ENCODE results near the gene CCDC78. TPM values are rescaled to one million over a fixed set of nuclear protein-coding genes. Genes with fewer than 3 reads are reported as not detected.
A peak's percentile ranks its signal among the peaks of the same experiment; 100 is the strongest.
"Not testable (repeated sequence)": the region's sequence is repeated elsewhere in the genome, so short reads cannot be mapped to it uniquely, and the experiment has no call there.

CCDC78 gene
- total RNA-seq, 1 donor from 2014 or later = 26.1 TPM

DNA sequence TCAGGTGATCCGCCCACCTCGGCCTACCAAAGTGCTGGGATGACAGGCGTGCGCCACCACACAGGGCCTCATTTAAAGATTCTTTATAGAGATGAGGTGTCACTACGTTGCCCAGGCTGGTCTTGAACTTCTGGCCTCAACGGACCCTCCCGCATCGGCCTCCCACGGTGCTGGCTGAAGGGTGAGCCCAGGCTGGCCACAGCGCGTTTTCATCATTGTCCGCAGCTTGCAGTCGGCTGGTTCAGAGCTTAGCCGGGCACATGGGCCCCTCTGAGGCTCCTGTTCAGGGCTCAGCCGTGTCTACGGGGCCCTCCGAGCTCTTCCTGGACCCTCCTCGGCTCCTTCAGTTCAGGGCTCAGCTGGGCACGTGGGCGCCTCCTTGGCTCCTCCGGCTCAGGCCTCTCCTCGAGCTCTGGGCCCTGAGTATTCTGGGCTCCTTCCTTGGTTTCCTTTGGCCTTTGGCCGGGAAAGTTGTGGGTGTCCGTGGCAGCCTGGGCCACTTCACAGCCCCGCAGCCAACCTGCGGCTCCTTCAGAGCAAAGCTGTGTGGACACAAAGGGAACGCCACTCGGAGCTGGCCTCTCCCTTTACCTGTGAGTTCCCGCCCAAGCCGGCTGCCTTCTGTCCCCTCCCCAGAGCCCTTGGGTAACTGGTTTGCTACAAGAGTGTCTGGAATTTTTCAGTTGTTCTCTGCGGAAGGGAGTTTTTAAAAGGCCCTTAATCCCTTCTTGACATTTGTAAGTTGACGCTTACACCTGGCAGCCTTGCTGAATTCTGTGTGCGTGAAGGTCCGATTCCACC is 33.1 kb upstream of the CCDC78 start:
- no peak for TF ChIP-seq CTCF (IDR thresholded peaks at IDR 0.05)
- H3K27me3 ChIP-seq (ENCODE audit: low read depth) = no peaks in the 10 kb centered on the region
- DNase-seq (peak; percentile 87), ATAC-seq (peak; percentile 89)
- no peaks in the 10 kb centered on the region for H3K36me3 ChIP-seq
- no peaks in the 10 kb centered on the region for H3K9me3 ChIP-seq
- H3K4me3 ChIP-seq = no peak overlapping the region
- peaks cover 8% of the 10 kb centered on the region for H3K4me1 ChIP-seq
- intact Hi-C loops (cut with DNase I) = no loop called here
- peak overlapping the region; percentile 79 for H3K27ac ChIP-seq

DNA sequence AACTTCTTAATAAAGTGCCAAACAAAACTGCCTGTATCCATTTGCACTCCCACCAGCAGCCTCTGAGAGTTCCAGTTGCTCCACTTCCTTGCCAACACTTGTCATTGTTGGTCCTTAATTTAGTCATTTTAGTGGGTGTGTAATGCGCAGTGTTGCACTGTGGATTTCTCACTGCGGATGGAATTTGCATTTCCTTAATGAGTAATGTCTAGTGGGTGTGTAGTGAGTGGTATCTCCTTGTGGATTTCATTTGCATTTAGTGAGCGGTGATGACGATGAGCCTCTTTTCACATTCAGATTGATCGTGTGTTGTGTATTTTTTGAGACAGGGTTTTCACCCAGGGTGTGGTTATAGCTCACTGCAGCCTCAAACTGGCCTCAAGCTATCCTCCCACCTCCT is 30.2 kb upstream of the CCDC78 start:
- ATAC-seq (no peak), DNase-seq (no peak)
- H3K4me3 ChIP-seq = no peak overlapping the region
- no peaks in the 10 kb centered on the region for H3K27me3 ChIP-seq (ENCODE audit: low read depth)
- peaks cover 8% of the 10 kb centered on the region for H3K4me1 ChIP-seq
- no peaks in the 10 kb centered on the region for H3K36me3 ChIP-seq
- H3K9me3 ChIP-seq = no peaks in the 10 kb centered on the region
- TF ChIP-seq CTCF (IDR thresholded peaks at IDR 0.05) = no peak
- intact Hi-C loops (cut with DNase I) = no loop called here
- H3K27ac ChIP-seq = no peak overlapping the region

GRCh38 chr16:754656-755055 is 28.4 kb upstream of the CCDC78 start:
- intact Hi-C loops (cut with DNase I) = no loop called here
- no peaks in the 10 kb centered on the region for H3K27me3 ChIP-seq (ENCODE audit: low read depth)
- no peak for DNase-seq
- no peaks in the 10 kb centered on the region for H3K4me1 ChIP-seq
- no peaks in the 10 kb centered on the region for H3K9me3 ChIP-seq
- no peak for TF ChIP-seq CTCF (IDR thresholded peaks at IDR 0.05)
- H3K27ac ChIP-seq = no peak overlapping the region
- peak in 1 of 2 donors; percentile 8 for ATAC-seq
- no peak overlapping the region for H3K4me3 ChIP-seq
- no peaks in the 10 kb centered on the region for H3K36me3 ChIP-seq

GRCh38 chr16:754121-754607 is 27.9 kb upstream of the CCDC78 start:
- H3K4me3 ChIP-seq; DNase-seq; H3K27ac ChIP-seq; H3K4me1 ChIP-seq; ATAC-seq; H3K9me3 ChIP-seq; H3K36me3 ChIP-seq; intact Hi-C loops (cut with DNase I); H3K27me3 ChIP-seq (ENCODE audit: low read depth): not testable (repeated sequence)

DNA sequence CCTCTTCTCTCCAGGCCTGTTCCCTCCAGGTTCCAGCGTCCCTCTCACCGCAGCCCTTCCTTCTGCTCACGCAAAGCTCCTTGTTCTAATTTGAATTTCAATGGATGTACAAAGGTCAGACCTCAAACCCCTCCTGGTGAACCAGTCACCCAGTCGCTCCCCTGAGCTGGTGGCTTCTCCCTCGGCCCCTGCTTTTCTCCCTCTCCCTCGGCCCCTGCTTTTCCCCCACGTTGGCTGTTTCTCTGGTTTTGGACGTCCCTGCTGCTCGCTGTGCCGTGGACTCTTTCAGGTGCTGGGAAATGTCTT is 25.7 kb upstream of the CCDC78 start:
- H3K4me1 ChIP-seq = no peaks in the 10 kb centered on the region
- no peak overlapping the region for H3K27ac ChIP-seq
- no peak for DNase-seq
- no peak for TF ChIP-seq CTCF (IDR thresholded peaks at IDR 0.05)
- no peaks in the 10 kb centered on the region for H3K27me3 ChIP-seq (ENCODE audit: low read depth)
- H3K36me3 ChIP-seq = no peaks in the 10 kb centered on the region
- no peak overlapping the region for H3K4me3 ChIP-seq
- intact Hi-C loops (cut with DNase I) = no loop called here
- H3K9me3 ChIP-seq = no peaks in the 10 kb centered on the region
- no peak for ATAC-seq

- DNase-seq (peak; percentile 49), ATAC-seq (peak; percentile 63 to 82)
- H3K27ac ChIP-seq = no peak overlapping the region
- no peaks in the 10 kb centered on the region for H3K36me3 ChIP-seq
- no peaks in the 10 kb centered on the region for H3K4me1 ChIP-seq
- no peak overlapping the region for H3K4me3 ChIP-seq
- intact Hi-C loops (cut with DNase I) = no loop called here
- H3K27me3 ChIP-seq (ENCODE audit: low read depth) = no peaks in the 10 kb centered on the region
- no peak for TF ChIP-seq CTCF (IDR thresholded peaks at IDR 0.05)
- no peaks in the 10 kb centered on the region for H3K9me3 ChIP-seq
Measured at GRCh38 chr16:751152-752006, 25.1 kb upstream of the CCDC78 start.
